DMS 273 (cell line): Measurements from ENCODE around the gene HS6ST2.

Experiments
- DNase-seq: peaks from one replicate; lab custom pipeline; 2025; ENCODE audit not compliant: unreplicated experiment; lab: John Stamatoyannopoulos, UW

Gene HS6ST2

DNA sequence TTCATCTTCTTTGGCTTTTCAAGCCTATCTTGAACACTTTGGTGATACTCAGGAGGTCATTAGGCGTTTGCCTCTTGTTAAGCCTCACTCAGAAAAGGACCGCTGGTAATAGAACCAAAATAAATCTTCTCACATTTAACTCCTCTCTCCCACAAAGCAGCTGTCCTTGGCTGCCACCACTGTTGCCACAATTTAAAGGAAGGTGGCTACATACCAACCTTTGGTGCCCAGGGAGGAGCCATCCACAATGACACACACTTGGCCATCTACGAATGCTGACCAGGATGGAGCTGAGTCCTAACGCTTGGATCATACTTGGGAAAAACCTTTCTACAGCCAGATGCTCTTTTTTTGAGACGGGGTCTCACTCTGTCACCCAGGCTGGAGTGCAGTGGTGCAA lies 210.2 kb downstream of the HS6ST2 start:
- DNase-seq = no peak

- no peak for DNase-seq
Observed at GRCh38 chrX:132745593-132745992, 212.8 kb downstream of the HS6ST2 start.

DNA sequence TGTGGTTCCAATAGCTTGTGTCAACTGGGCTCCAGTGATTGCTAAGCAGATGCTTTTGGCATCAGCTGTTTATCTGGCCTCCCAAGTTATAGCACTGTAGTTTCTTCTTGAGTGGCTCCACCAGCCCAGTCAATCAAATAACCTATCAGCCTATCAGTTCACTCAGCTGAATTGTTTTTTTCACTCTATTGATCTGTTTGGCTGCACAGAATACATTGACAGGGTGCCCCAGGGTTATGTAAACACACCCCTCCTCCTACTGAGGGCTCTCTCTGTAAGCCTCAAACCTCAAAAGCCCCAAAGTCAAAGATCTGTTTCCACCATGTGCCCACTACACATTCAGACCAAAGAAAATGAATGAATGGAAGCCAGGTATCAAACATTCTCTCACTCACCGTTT lies 214.0 kb downstream of the HS6ST2 start:
- no peak for DNase-seq

- no peak for DNase-seq
Observed at GRCh38 chrX:132743086-132743485, 215.3 kb downstream of the HS6ST2 start.

- no peak for DNase-seq
Observed at GRCh38 chrX:132742246-132742645, 216.2 kb downstream of the HS6ST2 start.

DNA sequence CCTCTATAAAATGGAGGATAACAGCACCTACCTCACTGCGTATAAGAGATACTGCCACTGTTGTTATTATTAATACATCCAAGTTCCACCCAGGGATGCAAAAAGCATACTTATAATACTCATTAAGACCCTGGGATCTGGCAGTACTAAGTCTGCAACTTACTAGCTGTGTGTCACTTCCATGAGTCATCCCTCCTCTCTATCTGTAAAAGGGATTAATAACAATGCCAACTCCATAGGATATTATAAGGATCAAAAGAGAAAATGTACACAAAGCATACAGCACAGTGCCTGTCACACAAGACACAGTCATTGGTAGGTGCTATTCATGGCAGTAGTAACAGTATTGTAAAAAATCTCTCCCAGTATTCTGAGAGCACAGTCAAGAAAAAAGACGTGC lies 216.7 kb downstream of the HS6ST2 start:
- DNase-seq = no peak

DNA sequence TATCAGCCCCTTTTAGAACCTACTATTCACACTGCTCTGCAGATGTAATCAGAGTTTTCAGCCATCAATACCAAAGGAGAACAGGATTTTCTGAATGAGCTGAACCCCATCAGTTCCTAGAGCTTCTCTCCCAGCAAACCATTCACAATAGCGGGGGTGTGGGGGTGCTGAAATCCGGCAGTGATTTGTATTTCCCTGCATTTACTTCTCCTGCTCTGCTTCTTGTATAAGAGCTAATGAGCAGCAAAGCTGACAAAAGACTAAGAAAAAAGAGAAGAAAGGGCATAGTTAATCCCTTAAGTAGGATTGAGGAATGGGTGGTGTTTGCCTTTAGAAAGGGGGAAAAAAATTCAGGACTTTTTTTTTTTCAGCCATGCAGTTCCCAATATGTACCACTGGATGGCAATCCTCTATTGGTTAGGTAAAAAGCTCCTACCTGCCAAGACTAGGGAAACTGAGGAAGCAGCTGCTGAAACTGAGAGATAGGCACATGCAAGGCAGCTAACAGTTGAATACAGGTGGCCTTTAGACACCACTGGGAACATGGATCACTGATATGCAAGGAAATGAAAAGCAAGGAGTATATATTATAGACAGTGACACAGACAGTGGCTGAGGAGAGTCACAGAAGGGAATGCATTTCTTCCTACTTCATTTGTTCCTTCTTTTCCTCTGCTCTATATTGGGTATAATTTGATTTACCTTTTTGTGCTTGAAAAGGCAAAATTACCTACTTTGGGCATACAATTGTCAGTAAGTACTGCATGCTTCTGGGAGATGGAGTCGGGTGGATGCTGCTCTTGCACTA lies 217.9 kb downstream of the HS6ST2 start:
- DNase-seq = peak; percentile 40

DNA sequence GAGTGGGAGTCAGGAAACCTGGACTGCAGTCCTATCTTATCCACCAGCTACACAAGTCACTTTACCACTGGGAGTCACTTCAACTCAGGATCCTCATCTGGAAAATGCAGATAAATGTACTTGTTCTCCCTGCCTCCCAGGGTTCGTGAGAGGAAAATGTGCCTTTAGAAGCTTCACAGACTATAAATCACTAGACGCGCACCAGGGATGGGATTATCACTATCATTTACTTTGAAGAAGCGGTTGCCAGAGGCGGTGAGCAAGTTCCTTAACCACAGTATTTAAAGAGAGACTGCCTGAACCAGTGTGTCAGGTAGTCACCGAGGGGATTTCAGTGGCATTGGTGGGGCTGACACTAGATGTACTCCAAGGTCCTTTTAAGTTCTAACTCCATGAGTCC lies 219.5 kb downstream of the HS6ST2 start:
- DNase-seq = no peak

DNA sequence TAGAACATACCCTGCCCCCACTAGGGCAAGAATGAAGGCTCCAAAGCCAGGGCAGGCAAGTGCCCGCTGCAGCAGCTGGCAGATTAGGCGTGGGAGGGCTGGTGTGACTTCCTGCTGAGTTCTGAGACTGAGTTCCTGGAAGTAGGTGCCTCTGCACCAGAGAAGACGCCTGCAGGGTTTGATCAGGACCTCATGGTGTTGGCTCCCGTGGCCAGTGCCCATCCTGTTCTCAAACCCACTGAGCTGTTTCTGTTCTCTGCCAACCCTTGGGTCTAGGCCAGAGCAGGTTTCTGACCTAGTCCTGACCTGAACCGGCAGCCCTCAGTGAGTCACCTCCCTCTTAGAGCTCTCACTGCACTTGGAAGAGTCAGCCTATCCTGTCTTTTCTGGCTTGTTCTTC lies 220.7 kb downstream of the HS6ST2 start:
- DNase-seq = peak; percentile 73

DNA sequence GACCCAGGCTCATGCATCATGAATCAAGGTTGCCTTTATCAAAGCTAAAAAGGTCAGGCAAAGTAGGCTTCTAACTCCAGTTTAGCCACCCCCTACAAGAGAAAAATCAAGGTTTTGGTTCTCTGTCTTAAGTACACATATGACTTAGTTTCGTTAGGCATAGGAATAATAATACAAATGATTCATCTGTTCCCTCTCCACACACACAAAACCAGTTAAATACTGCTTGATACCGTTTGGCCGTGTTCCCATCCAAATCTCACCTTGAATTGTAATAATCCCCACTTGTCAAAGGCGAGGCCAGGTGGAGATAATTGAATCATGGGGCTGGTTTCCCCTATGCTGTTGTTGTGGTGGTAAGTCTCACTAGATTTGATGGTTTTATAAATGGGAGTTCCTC lies 226.2 kb downstream of the HS6ST2 start:
- DNase-seq = no peak

GRCh38 chrX:132730726-132731125 lies 227.7 kb downstream of the HS6ST2 start:
- no peak for DNase-seq

- DNase-seq = no peak
Observed at GRCh38 chrX:132730266-132730665, 228.2 kb downstream of the HS6ST2 start.

- DNase-seq = no peak
Observed at GRCh38 chrX:132728296-132728695, 230.1 kb downstream of the HS6ST2 start.

DNA sequence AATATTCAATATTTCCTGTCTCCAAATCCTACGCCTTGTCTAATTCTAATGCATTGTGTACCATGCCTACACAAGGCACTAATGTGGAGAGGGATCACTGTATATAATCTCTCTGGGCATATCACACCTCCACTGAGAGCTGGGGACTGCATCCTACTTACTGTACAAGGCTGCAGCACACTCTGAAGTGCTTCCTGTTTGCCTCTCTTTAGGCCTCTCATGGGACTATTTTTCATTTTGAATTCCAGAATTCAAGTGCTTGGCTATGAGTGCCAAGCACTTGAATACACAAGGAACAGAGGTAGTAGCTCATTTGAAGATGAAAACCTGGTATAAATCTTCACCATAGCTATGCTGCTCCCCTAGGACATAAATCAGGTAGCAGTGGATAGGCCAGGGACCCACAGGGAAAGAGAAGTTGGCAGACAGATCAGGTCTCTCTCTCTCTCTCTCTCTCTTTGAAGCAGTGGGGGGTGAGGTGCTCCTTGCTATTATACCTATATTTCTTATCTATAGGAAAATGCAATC lies 239.9 kb downstream of the HS6ST2 start:
- DNase-seq = no peak

DNA sequence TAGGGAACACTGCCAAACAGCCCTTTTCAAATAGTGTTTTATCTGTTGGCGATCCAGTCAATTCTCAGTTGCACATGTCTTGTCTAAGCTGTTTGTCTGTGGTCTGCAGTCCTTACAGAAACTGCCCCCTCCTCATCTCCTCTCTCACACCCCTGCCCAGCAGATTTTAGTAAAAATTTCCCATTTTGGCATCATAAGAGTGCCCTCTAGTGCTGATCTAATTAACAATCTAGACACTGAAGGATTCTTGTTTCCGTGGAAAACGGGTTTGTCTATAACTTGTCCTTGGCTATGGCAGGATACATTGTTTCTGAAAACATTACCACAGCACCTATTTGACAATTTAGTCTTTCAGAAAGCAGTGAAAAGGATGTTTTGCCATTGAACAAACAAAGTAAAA lies 242.4 kb downstream of the HS6ST2 start:
- DNase-seq = no peak

DNA sequence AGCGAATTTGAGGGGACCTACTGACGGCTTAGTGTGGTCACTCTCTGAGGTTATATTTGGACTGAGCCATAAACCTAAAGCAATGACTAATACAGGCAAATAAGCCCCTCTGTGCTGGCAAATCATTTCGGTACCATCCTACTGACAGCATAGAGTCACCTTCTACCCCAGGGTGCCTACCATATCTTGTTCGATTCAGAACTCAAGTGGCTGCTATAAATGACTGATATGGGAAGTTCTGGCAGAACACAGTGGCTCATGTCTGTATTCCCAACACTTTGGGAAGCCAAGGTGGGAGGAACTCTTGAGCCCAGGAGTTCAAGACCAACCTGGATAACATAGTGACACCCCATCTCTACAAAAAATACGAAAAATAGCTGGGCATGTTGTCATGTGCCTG lies 243.5 kb downstream of the HS6ST2 start:
- DNase-seq = no peak

- no peak for DNase-seq
Observed at GRCh38 chrX:132712350-132712749, 246.1 kb downstream of the HS6ST2 start.

DNA sequence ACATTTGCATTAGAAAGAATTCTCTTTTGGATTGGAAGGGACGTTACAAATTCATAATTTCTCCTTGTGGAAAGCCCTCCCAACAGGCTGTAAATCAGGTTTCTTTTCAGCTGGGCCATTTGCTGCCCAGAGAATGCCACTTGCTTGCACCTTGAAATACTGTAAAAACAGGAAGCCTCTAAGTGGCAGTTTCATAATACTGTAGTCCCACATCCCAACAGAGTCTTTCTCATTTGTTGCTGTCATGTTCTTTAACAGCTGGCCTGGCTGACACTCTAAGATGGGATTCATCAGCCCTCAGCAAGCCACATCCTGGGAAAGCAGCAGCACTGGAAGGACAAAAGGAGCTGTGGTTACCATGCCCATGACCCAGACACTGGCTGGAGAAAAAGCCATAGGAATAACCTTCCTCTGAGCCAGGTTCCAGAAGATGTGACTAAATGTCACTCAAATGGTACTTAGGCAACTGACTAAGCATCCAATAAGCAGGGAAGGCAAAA lies 247.7 kb downstream of the HS6ST2 start:
- DNase-seq = no peak

DNA sequence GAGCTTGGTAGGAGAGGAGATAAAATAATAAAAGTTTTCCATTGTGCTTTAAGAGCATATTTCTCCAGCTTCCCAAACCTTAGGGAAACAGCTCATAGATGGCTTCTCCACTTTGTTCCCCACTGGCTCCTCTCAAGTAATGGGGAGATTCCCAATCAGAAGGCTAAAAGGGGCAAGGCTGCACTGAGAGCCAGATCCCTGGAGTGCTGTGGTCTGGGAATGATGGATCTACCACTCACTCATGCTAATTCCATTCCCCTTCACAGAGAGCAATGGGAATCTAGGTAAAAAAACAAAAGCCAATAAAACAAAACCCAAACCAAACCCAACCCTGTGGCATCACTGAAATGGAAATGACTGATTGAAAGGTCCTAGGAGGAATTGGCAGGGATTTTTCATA lies 249.9 kb downstream of the HS6ST2 start:
- DNase-seq = no peak

- DNase-seq = no peak
Observed at GRCh38 chrX:132704769-132705168, 253.7 kb downstream of the HS6ST2 start.

GRCh38 chrX:132694382-132694781 lies 264.0 kb downstream of the HS6ST2 start:
- no peak for DNase-seq

DNA sequence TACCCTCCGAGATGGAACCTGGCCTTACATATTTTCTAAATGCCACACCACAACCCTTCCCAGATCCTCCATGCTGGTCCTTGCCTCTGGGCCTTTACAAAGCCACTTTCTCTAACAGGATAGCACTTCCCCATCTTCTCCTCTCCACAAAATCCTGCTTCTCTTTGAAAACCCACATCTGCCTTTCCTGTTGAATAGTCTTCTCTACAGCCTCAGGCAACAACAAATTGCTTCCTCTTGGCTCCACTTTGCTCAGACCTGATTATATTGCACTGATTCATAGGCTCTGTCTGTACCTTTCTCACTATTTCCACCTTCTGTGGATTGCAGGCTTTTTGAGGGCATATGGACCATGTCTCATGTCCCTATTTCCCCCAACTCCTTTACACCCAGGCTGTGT lies 265.9 kb downstream of the HS6ST2 start:
- DNase-seq = no peak

GRCh38 chrX:132692066-132692465 lies 266.4 kb downstream of the HS6ST2 start:
- no peak for DNase-seq
